Limb (tissue), 2 donors: Measurements from ENCODE around the gene CFAP157.

Experiments
- DNase-seq, 2 donors: peaks; one replicate each; pipeline ENCODE4 v3.0.0-alpha.2; 2016; ENCODE audit errors: extremely low spot score in 2 of 2

Gene CFAP157

DNA sequence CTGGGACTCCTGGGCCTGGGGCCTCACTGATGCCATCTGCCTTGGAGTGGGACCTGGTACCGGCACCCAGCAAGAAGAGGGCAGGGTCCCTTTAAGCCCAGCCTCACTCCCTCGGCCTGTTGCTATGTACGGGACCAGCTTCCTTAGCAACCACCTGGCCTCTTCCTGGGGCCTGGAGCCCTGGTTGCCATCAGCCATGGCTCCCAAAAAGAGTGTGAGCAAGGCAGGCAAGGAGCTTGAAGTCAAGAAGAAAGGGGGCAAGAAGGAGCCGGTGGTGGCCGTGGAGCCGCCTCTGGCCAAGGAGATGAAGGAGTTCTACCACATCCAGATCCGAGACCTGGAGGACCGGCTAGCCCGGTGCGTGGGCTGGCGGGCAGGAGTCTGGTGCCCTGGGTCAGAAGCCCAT lies at the start of gene CFAP157:
Gene CFAP157, plus strand, starts transcription at position 153 of the 406 bp plus-strand sequence. Its CDS starts 44 bp downstream, at position 197.
- no peak for DNase-seq

DNA sequence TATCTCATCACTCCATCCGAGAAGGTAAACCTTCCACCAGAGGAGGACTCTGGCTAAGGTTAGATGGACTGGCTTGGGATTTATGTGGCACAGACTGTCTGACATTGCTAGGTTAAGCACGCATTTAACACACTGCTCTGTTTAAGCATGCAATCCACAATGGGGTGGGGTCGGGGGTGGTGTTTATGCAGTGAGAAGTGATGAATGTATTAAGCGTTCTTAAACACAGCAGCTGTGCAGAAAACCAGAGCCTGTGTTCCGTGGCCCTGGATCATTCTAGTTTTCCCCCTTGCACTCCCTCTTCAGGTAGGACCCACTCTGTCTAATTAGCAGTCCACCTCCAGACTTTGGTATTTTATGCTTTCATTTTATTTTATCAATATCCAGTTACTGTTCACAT lies 48.4 kb upstream of the CFAP157 start:
- DNase-seq, result no peak

DNA sequence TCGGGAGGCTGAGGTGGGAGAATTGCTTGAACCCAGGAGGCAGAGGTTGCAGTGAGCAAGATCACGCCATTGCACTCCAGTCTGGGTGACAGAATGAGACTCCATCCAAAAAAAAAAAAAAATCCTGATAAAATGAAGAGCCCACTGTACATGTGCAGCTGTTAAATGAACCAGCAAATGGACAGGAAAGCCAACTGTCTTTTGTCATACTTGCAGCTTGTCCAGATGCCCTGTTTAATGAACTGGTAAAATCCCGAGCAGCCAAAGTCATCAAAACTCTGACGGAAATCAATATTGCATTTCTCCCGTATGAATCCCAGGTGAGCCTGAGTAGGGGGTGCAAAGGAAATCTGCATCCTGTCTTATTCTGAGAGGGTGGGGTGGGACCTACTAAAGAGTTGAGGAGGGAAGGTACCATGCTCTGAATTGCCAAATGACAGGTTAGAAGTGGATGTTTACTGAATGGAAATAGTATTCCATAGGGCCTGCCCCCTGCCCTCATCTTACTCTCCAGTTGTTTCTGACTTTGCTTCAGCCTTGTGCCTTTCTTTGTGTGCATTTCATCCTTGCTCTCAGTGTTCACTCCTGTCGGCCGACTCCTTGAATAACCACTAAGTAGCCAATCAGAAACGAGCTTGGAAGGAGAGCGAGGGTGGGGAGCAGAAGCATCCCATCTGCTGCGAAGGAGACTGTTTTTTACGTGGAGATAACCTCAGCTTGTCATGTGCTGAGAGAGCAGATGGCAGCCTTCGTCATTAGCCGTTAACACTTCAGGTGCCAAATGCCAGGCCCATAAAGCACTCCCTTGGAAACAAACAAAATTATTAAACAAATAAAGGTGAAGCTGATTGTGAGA lies 45.7 kb upstream of the CFAP157 start:
- DNase-seq, result peak; percentile 47 to 48

DNA sequence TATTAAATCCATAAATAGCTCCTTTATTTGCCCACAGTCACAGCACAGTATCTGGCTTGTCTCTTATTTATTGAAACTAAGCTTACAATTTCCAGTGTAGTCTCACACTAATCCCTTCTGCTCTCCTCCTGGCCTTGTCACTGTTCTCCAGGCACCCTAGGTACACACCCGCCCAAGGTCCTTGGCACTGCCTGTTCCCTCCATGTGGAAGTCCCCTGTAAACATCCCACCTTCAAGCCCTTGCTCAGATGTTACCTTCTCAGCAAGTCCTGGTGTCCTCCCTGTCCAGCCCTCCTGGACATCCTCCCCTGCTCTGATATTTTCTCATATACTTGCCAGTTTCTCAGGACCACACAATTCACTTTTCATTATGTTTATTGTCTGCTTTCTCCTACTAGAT lies 44.2 kb upstream of the CFAP157 start:
- no peak for DNase-seq

DNA sequence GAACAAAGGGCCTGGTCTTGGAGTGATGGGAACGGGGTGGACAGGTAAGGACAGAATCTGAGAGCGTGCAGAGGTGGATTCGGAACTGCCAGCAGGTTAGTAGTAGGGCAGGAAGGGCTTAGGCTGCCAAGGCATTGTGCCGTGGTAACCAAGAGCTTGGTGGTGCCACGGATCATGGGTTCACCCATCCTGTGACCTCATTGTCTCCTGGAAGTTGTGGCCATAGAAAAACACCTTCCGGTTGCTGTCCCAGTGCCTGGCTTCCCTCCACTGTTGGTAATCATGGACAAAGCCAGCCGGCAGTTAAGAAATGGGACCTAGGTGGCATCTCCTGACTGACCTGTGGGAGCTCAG lies 42.5 kb upstream of the CFAP157 start:
- no peak for DNase-seq

DNA sequence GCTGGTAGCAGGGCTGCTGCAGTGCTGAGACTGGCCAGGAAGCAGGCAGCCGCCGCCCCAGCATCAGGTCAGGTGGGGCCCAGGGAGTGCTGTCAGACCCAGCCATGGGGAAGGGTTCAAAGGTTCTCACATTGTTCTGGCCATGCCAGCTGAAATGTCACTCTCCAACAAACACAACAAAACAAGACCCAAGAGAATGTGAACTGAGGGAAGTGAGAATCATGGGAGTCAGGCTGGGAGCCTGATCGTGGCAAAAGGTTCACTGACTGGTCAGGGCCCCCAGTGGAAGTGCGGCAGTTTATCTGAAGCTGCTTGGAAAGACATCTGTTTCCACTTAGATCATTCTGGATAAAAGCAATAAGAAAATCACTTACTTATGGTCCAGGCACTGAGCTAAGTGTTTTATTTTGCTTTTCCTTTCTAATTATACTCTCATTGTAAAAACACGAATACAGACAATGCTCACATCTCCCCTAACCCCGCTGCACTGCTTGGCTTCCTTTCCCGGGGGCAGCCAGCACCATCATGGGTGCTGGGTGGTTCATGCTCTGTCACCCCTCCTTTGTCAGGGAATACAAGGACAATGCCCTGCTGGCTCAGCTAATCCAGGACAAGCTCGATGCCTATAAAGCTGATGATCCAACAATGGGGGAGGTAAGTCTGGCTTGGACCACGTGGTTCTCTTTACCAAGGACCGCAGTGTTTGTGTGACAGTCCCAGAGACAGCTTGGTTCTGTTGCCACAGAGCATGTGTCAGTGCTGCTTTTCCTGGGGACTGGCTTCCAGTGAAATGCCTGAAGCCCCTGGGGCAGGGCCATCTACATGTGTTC lies 41.9 kb upstream of the CFAP157 start:
- peak in 1 of 2 donors; percentile 27 for DNase-seq

DNA sequence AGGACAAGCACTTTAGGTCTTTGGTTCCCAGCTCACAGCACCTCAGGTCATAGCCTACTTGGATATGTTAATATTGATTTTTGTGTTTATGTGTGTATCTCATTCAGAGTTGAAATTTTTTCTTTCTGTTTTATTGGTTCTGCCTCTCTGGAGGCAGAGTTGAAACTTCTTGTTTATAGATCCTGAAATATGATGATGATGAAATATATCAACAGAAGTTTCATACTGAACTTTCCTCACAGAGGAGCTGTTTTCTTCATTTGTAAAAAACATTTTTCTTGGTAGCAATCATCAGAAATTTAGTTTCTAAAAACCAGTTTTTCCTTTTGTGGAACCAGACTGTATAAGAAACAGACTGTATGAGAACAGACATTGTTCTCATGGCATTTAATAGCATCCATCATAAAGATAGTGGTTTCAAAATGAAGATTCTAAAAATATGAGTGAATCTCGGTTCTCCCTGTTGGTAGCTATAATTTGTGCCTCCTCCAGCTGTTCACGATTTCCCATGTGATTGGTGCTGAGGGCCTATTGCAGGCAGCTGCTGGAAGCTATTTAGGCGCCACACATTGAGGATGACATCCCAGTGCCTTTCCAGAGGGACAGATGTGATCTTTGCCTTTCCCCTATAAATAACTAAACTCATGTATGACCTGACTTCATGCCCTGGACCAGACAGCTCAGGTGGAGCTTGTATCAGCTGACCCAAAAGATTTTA lies 39.5 kb upstream of the CFAP157 start:
- DNase-seq, result no peak

DNA sequence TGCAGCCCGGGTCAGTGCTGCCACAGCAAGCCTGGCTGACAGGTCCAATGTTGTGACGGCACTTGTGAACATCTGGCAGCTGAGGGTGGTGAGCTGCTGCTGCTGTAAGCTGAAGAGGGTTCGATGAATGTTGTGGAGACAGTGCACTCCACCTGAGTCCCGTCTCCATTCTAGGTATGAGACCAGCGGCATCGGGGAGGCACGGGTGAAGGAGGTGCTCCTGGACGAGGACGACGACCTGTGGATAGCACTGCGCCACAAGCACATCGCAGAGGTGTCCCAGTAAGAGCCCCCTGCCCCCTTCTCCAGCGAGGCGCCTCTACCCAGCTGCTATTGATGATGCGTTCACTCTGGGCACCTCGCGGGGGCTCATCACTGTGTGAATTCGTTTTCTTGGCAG lies 38.9 kb upstream of the CFAP157 start:
- no peak for DNase-seq

DNA sequence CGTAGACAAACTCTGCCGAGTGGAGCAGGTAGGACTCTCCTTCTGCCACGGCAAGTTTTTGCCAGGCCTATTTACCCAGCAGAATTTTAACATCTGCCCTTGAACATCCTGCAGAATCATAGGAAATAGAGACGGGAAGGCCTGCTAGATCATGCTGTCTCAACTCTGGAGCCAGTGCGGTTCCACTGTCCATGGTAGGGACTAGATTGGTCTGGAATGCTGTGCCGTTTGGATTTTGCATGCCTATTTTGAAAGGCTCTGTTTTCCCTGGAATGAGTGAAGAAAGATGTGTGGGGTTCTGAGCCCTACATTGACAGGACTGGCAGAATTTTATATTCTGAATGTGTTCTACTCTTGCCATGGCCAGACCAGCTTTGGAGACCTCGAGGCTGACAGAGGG lies 33.6 kb upstream of the CFAP157 start:
- no peak for DNase-seq

DNA sequence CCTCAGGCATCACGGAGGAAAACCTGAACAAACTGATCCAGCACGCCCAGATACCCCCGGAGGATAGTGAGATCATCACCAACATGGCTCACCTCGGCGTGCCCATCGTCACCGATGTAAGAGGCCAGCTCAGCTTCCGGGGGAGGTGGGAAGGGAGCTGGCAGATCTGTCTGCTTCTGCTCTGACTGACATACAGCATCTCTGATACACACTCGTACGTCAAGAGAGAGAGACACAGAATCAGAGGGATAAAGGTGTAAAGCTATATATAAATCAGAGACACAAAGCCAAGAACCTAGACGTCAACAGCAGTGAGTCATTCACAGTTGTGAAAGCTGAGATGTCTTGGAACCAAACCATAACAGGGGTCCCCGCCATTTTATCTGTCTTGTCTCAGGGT lies 30.1 kb upstream of the CFAP157 start:
- no peak for DNase-seq

DNA sequence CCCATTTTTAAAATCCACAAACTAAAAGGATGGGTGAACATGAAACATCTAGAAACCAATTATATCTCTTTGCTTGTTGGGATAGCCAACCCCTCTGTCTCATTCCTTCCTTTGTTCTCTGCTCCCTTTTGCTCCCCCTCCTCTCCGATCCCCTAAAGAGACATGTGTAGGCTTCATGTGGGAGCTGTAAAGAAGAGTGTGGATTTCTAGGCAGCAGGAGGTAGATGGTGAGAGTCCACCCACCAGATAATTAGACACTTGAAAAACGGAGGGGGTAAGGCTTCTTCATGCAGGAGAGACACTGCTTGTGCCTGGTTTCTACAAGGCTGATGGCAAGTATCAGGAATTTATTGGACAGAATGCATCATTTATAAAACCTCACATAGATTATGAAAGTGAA lies 27.3 kb upstream of the CFAP157 start:
- no peak for DNase-seq

DNA sequence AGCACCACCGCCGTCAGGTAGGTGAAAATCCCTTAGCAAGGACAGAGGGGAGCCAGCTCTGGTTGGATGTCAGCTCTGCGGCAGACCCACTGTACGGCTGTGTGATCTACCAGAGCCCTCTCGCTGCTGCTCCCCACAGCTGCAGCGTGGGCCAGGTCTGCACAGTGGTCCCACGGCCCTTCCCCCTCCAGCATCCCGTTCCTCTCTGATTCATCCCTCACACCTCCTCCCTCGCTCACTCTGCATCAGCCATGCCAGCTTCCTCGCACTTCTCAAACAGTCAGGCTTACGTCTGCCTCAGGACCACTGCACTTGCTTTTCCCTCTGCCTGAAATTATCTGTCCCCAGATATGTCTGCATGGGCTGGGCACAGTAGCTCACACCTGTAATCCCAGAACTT lies 26.6 kb upstream of the CFAP157 start:
- no peak for DNase-seq

DNA sequence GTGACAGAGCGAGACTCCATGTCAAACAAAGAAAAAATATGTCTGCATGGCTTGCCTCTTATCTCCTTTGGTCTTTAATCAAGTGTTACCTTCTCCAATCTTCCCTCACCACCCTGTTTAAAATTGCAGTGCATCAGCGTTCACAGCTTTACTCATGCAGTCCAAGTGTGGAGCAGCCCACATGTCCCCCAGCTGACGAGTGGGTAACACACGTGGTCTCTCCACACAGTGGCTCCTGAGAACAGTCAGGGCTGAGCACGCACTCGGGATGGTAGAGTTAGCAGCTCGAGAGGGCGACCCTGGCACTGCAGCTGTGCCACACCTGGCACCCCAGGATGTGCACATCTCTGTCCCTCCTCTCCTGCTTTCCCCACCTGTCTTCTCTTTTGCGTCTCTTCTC lies 25.9 kb upstream of the CFAP157 start:
- no peak for DNase-seq

DNA sequence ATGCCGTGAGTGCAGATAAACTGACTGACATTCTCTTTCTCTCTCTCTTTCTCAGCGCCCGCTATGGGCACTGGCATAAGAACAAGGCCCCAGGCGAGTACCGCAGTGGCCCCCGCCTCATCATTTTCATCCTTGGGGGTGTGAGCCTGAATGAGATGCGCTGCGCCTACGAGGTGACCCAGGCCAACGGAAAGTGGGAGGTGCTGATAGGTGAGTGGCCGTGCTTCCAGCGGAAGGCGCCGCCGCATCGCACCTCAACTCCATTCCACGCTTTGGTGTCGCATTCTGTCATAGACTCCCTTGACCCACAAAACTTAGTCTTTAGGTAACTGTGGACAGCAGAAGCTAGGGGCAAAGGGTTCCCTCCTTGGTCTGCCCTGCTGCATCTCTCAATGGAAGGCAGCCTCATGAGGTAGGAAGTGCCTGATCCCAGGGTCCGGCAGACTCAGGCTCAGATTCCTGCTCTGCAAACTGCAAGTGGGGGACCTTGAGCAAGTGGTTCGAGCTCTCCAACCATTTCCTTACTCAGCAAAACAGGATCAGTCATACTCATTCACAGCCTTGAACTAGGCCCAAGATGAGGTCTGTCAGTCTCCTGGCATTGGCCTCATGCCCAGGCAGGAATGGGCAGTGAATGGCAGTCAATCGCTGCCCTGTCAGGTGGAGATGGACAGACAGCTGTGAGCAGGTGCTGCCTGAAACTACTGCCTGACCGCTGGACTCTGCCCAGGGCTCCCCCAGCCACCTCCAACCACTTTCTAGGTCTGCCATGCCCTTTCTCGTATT lies 24.2 kb upstream of the CFAP157 start:
- DNase-seq, result no peak

DNA sequence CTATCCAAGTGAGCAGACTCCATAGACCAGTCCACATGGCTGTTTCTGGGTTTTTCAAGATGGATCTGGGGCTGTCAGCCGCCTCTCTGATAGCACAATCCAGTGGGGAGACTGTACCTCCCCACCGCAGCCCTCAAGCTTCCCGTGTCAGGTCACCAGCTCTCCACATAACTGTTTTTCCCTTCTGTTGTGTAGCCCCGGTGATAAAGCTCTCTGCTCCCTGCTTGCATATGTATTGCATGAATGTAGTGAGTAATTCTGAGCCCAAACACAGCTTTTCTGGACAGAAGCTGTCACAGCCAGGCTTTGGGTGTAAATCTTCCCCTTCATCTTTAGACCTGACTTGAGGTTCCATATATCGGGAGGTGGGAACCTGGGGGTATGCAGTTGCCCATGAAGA lies 23.1 kb upstream of the CFAP157 start:
- no peak for DNase-seq

DNA sequence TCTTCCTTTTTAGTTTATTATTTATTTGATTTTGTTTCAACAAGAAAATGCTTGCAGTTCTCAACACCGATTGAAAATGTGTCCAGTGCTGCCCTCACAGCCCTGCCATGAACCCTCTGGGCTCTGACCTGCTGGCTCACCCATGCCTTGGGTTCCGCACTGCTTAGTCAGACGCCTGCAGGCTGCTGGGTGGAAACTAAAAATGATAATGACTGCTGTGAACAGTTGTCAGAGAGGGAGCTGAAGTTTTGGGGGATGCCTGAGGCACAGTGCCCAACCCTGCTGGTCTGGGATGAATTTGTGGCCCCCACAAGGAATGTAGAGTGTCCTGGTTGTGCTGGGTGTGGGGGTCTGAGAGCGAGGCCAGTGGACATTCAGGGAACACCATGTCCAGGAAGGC lies 22.2 kb upstream of the CFAP157 start:
- DNase-seq, result no peak

DNA sequence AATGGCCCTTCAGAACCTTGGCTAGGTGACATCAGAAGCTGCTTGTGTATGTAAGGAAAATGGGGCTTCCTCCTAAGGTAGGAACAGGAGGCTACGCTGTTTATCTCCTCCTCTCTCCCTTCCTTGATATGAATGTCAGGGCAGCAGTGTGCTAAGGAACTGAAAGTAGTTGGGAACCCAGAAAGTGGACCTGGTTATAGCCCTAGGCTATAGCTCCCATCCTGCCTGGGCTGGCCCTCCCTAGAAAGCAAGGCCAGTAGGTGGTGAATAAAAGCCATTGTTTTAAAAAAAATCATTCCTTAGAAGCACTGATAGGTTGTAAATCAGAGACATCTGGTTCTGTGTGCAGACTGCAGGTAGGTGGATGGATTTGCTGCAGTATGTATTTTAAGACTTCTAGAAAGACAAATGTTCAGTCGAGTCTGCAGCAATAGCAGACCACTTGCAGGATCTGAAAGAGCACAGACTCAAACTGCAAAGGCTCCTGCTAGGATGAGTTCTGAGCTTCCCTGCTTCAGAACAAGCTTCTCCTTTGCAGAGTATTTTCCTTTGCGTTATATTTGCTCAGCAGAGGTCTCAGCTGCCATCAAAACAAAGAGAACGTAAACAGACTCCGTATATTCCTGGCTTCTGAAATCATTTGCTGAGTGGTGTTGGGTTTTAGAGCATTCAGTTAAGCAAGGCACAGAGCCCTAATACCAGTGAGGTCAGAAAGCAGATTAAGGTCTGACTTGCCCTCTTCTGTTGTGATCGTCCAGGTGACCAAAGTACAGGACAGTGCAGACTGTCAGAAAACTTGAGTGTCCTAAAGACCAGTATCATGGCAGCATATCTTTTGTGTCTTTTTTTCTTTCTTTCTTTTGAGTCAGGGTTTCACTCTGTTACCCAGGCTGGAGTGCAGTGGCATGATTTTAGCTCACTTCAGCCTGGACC lies 20.1 kb upstream of the CFAP157 start:
- no peak for DNase-seq

DNA sequence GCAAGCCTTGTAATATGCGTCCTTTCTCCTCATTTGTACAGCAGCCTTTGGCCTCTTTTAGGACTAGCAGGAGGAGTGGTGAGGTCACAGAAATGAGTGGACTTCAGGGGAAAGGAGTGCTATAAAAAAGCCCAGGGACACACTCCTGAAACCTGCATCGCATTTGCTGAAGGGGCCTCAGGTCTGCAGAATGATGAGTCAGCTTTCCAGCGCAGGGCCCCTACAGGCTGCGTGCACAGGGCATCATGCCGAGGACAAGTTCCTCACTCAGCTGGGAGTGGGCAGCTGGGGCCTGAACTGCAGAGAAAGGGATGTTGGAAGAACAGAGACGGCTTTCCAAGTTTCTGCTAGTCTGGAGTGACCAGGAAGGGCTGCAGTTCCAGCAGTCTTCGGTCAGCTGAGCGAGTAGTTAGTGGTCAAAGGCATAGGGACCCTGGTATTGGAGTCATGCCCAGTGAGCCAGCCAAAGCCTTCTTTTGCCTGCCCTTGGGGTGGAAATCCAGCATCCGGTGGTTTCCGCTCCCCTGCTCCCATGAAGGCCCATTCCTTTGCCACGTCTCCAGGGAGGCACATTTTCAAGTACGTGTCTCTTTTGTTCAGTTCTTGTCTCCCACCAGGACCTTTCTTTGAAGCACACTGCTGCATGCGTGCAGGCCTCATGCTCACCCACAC lies 17.3 kb upstream of the CFAP157 start:
- DNase-seq, result no peak

DNA sequence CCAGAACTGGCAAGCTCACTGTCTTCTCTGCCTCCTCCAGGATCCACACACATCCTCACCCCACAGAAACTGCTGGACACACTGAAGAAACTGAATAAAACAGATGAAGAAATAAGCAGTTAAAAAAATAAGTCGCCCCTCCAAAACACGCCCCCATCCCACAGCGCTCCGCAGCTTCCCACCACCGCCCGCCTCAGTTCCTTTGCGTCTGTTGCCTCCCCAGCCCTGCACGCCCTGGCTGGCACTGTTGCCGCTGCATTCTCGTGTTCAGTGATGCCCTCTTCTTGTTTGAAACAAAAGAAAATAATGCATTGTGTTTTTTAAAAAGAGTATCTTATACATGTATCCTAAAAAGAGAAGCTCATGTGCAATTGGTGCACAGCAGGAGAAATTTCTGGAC lies 16.1 kb upstream of the CFAP157 start:
- DNase-seq, result no peak

DNA sequence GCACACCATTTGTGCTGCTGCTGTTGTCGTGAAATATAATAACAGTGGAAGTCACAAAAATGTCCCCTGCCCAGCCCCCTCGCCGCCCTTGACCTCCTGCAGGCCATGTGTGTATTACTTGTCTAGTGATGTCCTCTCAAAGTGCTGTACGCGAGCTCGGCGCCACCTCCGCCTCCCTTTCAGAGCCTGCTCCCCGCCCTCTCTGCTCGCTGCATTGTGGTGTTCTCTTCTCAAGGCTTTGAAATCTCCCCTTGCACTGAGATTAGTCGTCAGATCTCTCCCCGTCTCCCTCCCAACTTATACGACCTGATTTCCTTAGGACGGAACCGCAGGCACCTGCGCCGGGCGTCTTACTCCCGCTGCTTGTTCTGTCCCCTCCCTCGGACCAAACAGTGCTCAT lies 14.7 kb upstream of the CFAP157 start:
- DNase-seq, result no peak
